Heart left ventricle (tissue), 16 donors: Measurements from ENCODE around the gene FILIP1. TPM values are rescaled to one million over a fixed set of nuclear protein-coding genes. Genes with fewer than 3 reads are reported as not detected.

Experiments used
- ATAC-seq, 4 donors: fragments of 200-7000 bp; cut with Tn5 transposase; one replicate each; pipeline ENCODE4 v1.9.1; 2020 to 2022; ENCODE audit warnings: moderate library complexity in 4 of 4, mild to moderate bottlenecking in 3 of 4, moderate number of reproducible peaks in 1 of 4
- DNase-seq, 5 donors: peaks; one replicate each; pipeline ENCODE4 v3.0.0-alpha.2; 2020
- H3K27ac ChIP-seq, 12 donors: fragments of 200-600 bp; sonication (generic) in 4 of 12; one replicate each; pipeline versions ENCODE4 v1.5.0 to v1.8.0; 2016 to 2022; ENCODE audit warnings: mild to moderate bottlenecking in 2 of 12
- H3K27me3 ChIP-seq, 9 donors: fragments of 200-600 bp; sonication (generic) in 2 of 9; one replicate each; pipeline versions ENCODE4 v1.5.1 to v1.8.0; 2016 to 2022; ENCODE audit warnings: mild to moderate bottlenecking in 3 of 9
- H3K36me3 ChIP-seq, 9 donors: fragments of 200-600 bp; sonication (generic) in 2 of 9; one replicate each; pipeline versions ENCODE4 v1.5.0 to v1.8.0; 2018 to 2022; ENCODE audit warnings: mild to moderate bottlenecking in 2 of 9
- H3K4me1 ChIP-seq, 12 donors: fragments of 200-600 bp; sonication (generic) in 4 of 12; one replicate each; pipeline versions ENCODE4 v1.5.0 to v1.8.0; 2016 to 2022; ENCODE audit warnings: mild to moderate bottlenecking in 3 of 12
- H3K4me3 ChIP-seq, 12 donors: fragments of 200-600 bp; sonication (generic) in 4 of 12; one replicate each; pipeline versions ENCODE4 v1.5.0 to v1.8.0; 2017 to 2022; ENCODE audit warnings: mild to moderate bottlenecking in 9 of 12, moderate library complexity in 4 of 12
- H3K9me3 ChIP-seq, 12 donors: fragments of 200-600 bp; sonication (generic) in 4 of 12; one replicate each; pipeline versions ENCODE4 v1.5.0 to v1.8.0; 2016 to 2022; ENCODE audit warnings: mild to moderate bottlenecking in 1 of 12
- CTCF ChIP-seq, 12 donors: fragments of 200-600 bp; sonication (generic) in 4 of 12; IDR thresholded peaks; one replicate each; pipeline versions ENCODE4 v1.5.0 to v1.8.0; 2018 to 2022; ENCODE audit warnings: antibody characterized with exemption in 12 of 12, mild to moderate bottlenecking in 5 of 12
- POLR2A ChIP-seq, 2 donors: fragments of 450-650 bp; IDR thresholded peaks; one replicate each; pipeline ENCODE4 v1.6.1; 2017; ENCODE audit warnings: antibody characterized with exemption in 2 of 2, mild to moderate bottlenecking in 2 of 2, moderate library complexity in 2 of 2
- WGBS, 4 donors: extraction: QIAGEN DNeasy Blood & Tissue Kit in 2 of 4; methylation state at CpG; one replicate each; pipeline versions ENCODE4 v1.1.5 to v1.1.7; 2013 to 2018; 5-methylcytosine and 5-hydroxymethylcytosine counted together
- intact Hi-C, 10 donors: fragments of 100-400 bp; cut with DNase I; formaldehyde crosslinking; loops; one replicate each; pipeline versions ENCODE4 v1.11.1 to v1.14.2; 2022
- polyA plus RNA-seq, 2 donors: library from polyadenylated mRNA; stranded (reverse); fragments of 200-250 nt; gene quantifications; one replicate each; pipeline ENCODE4 v1.2.3, GENCODE V29; 2013
- total RNA-seq, 9 donors: library from RNA; depleted of rRNA in 2 of 9; stranded (reverse); fragments of >200 nt in 2 of 9; fragmentation: NEBNext Ultra II Directional in 3 of 9; extraction: Animal tissue kit (Norgen Biotek cat#: 25700) in 3 of 9; gene quantifications; one replicate each; pipeline versions ENCODE4 v1.1.0 to v1.2.4, GENCODE V29; 2016 to 2023
- donor health status: ischemic (EF 13 %, LVEDD 7.1; RV severe dilation, severe dysfunction).
- donor health status: healthy with polysubstance abuse.
- donor health status: DM: no; HTN: yes; CAD: no.
- donor health status: DM: no; HTN: no; CAD: no.
- donor health status: ischemic (EF 25% LVEDD 6.9; RV normal size, moderate dysfunction).
- donor health status: ischemic (EF 25% LVEDD 5.7; RV mildly dilated, moderate dysfunction).
- donor health status: healthy.
- donor health status: DM: yes; HTN: yes; CAD: no.
- donor health status: ischemic (EF 35%, LVEDD 5.7; RV mildly dilated, moderate dysfunction).
- donor health status: nonischemic (EF 11% LVEDD 7.7; RV severe dilation, severe dysfunction).
- donor health status: DM: yes; HTN: yes; CAD: no.
- donor health status: PGD.
- donor health status: ischemic (EF 29% LVEDD 5.4; RV normal size, mild dysfunction).
- donor health status: nonischemic (EF 23%, LVEDD 6.1; RV moderate dilation, normal function).

The FILIP1 gene
- total and polyA plus RNA-seq, 11 donors, result 49.2 to 230 (median 158) TPM

DNA sequence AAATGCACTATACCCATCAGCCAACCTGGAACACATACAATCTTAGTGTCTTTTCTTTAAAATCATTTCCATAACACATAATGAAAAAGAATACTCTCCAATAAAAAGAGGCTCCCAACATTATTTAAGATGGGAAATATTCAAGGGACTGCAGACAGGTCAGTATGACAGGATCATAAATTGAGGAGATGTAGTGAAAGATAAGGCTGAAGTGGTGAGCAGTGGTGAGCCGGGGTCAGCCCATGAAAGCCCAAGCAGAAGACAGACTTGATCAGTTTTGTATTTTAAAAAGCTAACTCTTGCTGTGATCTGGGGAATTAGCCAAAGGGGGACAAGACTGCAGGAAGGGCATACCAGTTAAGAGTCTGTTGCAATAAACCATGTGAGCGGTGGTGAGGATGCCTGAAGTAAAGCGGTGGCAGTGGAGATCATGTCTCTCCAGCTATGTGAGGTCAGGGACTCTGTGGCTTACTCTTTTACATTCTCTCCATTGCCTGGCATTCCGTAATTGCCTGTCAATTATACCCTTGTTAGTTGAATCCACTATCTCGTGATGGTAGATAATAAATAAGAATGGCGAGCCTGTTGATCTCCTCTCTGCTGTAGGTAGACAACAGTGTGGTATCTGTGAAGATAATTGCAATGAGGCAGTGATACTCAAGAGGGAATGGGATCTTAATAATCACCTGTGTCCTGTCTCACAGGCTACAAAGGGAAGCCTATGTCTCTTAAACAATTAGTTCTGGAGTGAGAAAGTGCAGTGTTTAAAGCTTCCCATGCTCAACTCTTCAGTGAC lies 97.4 kb downstream of the FILIP1 start:
- no peak overlapping the region for H3K4me3 ChIP-seq
- H3K27me3 ChIP-seq, result no peaks in the 10 kb centered on the region
- H3K36me3 ChIP-seq, result peaks cover 0 to 6% (median 0%) of the 10 kb centered on the region in 9 donors
- TF ChIP-seq POLR2A (IDR thresholded peaks at IDR 0.05) (no peak), CTCF (IDR thresholded peaks at IDR 0.05) (no peak)
- intact Hi-C loops, result no loop called here
- DNase-seq (no peak), ATAC-seq (peak in 3 of 4 donors; percentile 41 to 53 (median 50))
- WGBS, 4 donors, result 73 to 74% (median 73%) methylated on average over 6 of the region's 6 CpGs
- no peak overlapping the region for H3K27ac ChIP-seq
- no peaks in the 10 kb centered on the region for H3K9me3 ChIP-seq
- H3K4me1 ChIP-seq, result peaks cover 0 to 71% (median 27%) of the 10 kb centered on the region in 12 donors

DNA sequence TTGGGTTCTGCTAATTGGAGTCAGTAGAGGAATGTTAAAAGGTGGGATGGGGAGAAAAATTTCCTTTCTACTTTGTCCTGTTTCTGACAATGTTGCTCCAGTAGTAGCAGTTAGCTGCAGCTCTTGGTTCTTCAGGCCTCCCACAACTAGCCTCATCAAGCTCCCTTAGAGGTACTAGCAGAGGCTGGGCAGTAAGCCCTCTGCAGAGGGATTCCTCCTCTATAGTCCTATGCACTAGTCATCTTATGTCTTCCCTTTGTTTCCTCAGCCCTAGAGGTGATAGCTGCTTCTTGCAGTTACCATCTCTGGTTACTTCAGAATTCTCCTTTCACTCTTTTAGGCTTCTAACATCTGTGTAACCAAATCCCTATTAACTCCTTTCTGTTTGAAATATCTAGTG lies 99.8 kb downstream of the FILIP1 start:
- Histone ChIP-seq H3K4me3 (no peak overlapping the region), H3K27me3 (no peaks in the 10 kb centered on the region), H3K36me3 (peaks cover 0 to 6% (median 0%) of the 10 kb centered on the region in 9 donors), H3K4me1 (peaks cover 0 to 54% (median 13%) of the 10 kb centered on the region in 12 donors), H3K27ac (no peak overlapping the region), H3K9me3 (no peaks in the 10 kb centered on the region)
- ATAC-seq, result peak in 1 of 4 donors; percentile 21
- intact Hi-C loops, result no loop called here
- no peak for DNase-seq
- TF ChIP-seq POLR2A (IDR thresholded peaks at IDR 0.05) (no peak), CTCF (IDR thresholded peaks at IDR 0.05) (no peak)

- intact Hi-C loops, result no loop called here
- Histone ChIP-seq H3K4me1 (peaks cover 0 to 35% (median 5%) of the 10 kb centered on the region in 12 donors), H3K27me3 (no peaks in the 10 kb centered on the region), H3K27ac (no peak overlapping the region), H3K36me3 (peaks cover 0 to 4% (median 0%) of the 10 kb centered on the region in 9 donors), H3K4me3 (no peak overlapping the region), H3K9me3 (no peaks in the 10 kb centered on the region)
- no peak for DNase-seq
- no peak for ATAC-seq
- TF ChIP-seq CTCF (IDR thresholded peaks at IDR 0.05) (no peak), POLR2A (IDR thresholded peaks at IDR 0.05) (no peak)
- WGBS, 4 donors, result 79 to 88% (median 84%) methylated on average over 1 of the region's 1 CpG
Observed at GRCh38 chr6:75391276-75391675, 102.3 kb downstream of the FILIP1 start.

GRCh38 chr6:75386050-75386770 lies 107.4 kb downstream of the FILIP1 start:
- H3K27ac ChIP-seq, result no peak overlapping the region
- no peak overlapping the region for H3K4me3 ChIP-seq
- intact Hi-C loops, result no loop called here
- peaks cover 0 to 28% (median 13%) of the 10 kb centered on the region in 12 donors for H3K4me1 ChIP-seq
- DNase-seq, result no peak
- no peaks in the 10 kb centered on the region for H3K9me3 ChIP-seq
- TF ChIP-seq CTCF (IDR thresholded peaks at IDR 0.05) (no peak), POLR2A (IDR thresholded peaks at IDR 0.05) (no peak)
- no peaks in the 10 kb centered on the region for H3K27me3 ChIP-seq
- H3K36me3 ChIP-seq, result no peaks in the 10 kb centered on the region
- 76 to 88% (median 84%) methylated on average over 8 of the region's 8 CpGs for WGBS, 4 donors
- no peak for ATAC-seq
